Keratinocyte (primary cell): ENCODE data around the gene EYS. TPM values are rescaled to one million over a fixed set of nuclear protein-coding genes. Genes with fewer than 3 reads are reported as not detected.

Experiments
- DNase-seq: peaks from one replicate; pipeline ENCODE4 v3.0.0-alpha.2; 2011; ENCODE audit warnings: low read depth, missing footprints, low spot score
- FAIRE-seq: peaks from 2 replicates; lab custom pipeline; 2011; peaks lifted over from hg19 to GRCh38; lab: Jason Lieb, UNC
- H2AFZ ChIP-seq: 2 replicates; pipeline ENCODE4 v1.6.0; 2012; ENCODE audit warnings: low read length, control low read depth, inconsistent platforms; ENCODE audit not compliant: control insufficient read depth
- H3K27ac ChIP-seq: 2 replicates; pipeline ENCODE4 v1.5.1; 2011; ENCODE audit warnings: low read length; ENCODE audit not compliant: control insufficient read depth, insufficient read depth
- H3K27me3 ChIP-seq: 3 replicates; pipeline ENCODE4 v1.6.0; 2011; ENCODE audit warnings: low read length; ENCODE audit not compliant: control insufficient read depth, insufficient read depth; ENCODE audit errors: extremely low read depth
- H3K36me3 ChIP-seq, 2 experiments: 2 replicates in 1 of 2; 3 replicates in 1 of 2; pipeline ENCODE4 v1.5.1; 2011; ENCODE audit warnings: low read length in 2 of 2, mild to moderate bottlenecking in 1 of 2; ENCODE audit not compliant: control insufficient read depth in 2 of 2, insufficient read depth in 2 of 2; ENCODE audit errors: extremely low read depth in 1 of 2
- H3K4me1 ChIP-seq: 3 replicates; pipeline ENCODE4 v1.5.1; 2011; ENCODE audit warnings: low read length; ENCODE audit not compliant: control insufficient read depth, insufficient read depth; ENCODE audit errors: extremely low read depth
- H3K4me2 ChIP-seq: 3 replicates; pipeline ENCODE4 v1.6.0; 2011; ENCODE audit warnings: low read depth, low read length; ENCODE audit not compliant: control insufficient read depth, insufficient read depth; ENCODE audit errors: extremely low read depth
- H3K4me3 ChIP-seq, 3 experiments: fragments of 200-600 bp in 1 of 3; sonication (generic) in 1 of 3; 2 replicates in 2 of 3; 3 replicates in 1 of 3; pipeline ENCODE4 v1.5.1; 2011 to 2016; ENCODE audit warnings: low read length in 3 of 3, mild to moderate bottlenecking in 3 of 3, control low read depth in 2 of 3, inconsistent platforms in 1 of 3, low read depth in 1 of 3, mixed read lengths in 1 of 3, mixed run types in 1 of 3, moderate library complexity in 1 of 3; ENCODE audit not compliant: control insufficient read depth in 2 of 3, insufficient read depth in 2 of 3; ENCODE audit errors: extremely low read depth in 1 of 3
- H3K79me2 ChIP-seq: 2 replicates; pipeline ENCODE4 v1.6.0; 2012; ENCODE audit warnings: low read length; ENCODE audit not compliant: control insufficient read depth, insufficient read depth
- H3K9ac ChIP-seq: 3 replicates; pipeline ENCODE4 v1.6.0; 2011; ENCODE audit warnings: low read length; ENCODE audit not compliant: control insufficient read depth, insufficient read depth; ENCODE audit errors: extremely low read depth
- H3K9me1 ChIP-seq: 3 replicates; pipeline ENCODE4 v1.6.0; 2011; ENCODE audit warnings: low read length; ENCODE audit not compliant: control insufficient read depth, insufficient read depth; ENCODE audit errors: extremely low read depth
- H3K9me3 ChIP-seq: 2 replicates; pipeline ENCODE4 v1.5.1; 2012; ENCODE audit warnings: low read depth, low read length; ENCODE audit not compliant: control insufficient read depth
- H4K20me1 ChIP-seq: 3 replicates; pipeline ENCODE4 v1.6.0; 2011; ENCODE audit warnings: low read length; ENCODE audit not compliant: control insufficient read depth, insufficient read depth; ENCODE audit errors: extremely low read depth
- CTCF ChIP-seq, 3 experiments: IDR thresholded peaks in 1 of 3; conservative IDR thresholded peaks in 1 of 3; optimal IDR thresholded peaks in 1 of 3; 2 replicates in 2 of 3; 3 replicates in 1 of 3; pipeline versions ENCODE3 to v1.5.1; 2011; ENCODE audit warnings: low read length in 3 of 3, mild to moderate bottlenecking in 3 of 3, moderate library complexity in 2 of 3, control low read depth in 1 of 3, inconsistent platforms in 1 of 3; ENCODE audit not compliant: insufficient read depth in 2 of 3; ENCODE audit errors: extremely low read depth in 1 of 3
- EZH2 ChIP-seq: IDR thresholded peaks from one replicate; pipeline ENCODE4 v1.6.1; 2012; ENCODE audit warnings: inconsistent platforms, mild to moderate bottlenecking, low read length, moderate library complexity
- dilution Hi-C: fragments of 300-500 bp; cut with MboI; formaldehyde crosslinking; loops from one replicate; pipeline ENCODE4 v1.7.0; 2020; ENCODE audit warnings: low sequenced_read_pairs; ENCODE audit not compliant: extremely low pct_ligation_motif_present
- polyA plus RNA-seq, 5 experiments: library from polyadenylated mRNA; depleted of rRNA in 3 of 5; stranded (reverse) in 3 of 5; stranded (forward) in 1 of 5; unstranded in 1 of 5; fragments of >200 nt; gene quantifications; 1 replicate in 1 of 5; 2 replicates in 3 of 5; 3 replicates in 1 of 5; pipeline versions ENCODE4 v1.2.1 to v1.2.3, GENCODE V29; 2011 to 2012; ENCODE audit warnings: missing spikeins in 2 of 5, low read depth in 1 of 5, low replicate concordance in 1 of 5

EYS gene
- polyA plus RNA-seq, 1 donor (not counting 4 experiments of a cell fraction or from before 2014, with no cell fraction given): 0.34 TPM

GRCh38 chr6:65650086-65650485 is 56.9 kb downstream of the EYS start:
- dilution Hi-C loops: no loop called here
- Histone ChIP-seq H3K79me2 (no peaks in the 10 kb centered on the region), H3K27ac (no peak overlapping the region), H3K4me2 (no peak overlapping the region), H2AFZ (no peak overlapping the region), H3K4me3 (no peak overlapping the region), H4K20me1 (no peaks in the 10 kb centered on the region), H3K9me3 (no peaks in the 10 kb centered on the region), H3K36me3 (no peaks in the 10 kb centered on the region), H3K9ac (no peak overlapping the region), H3K4me1 (no peaks in the 10 kb centered on the region), H3K9me1 (no peaks in the 10 kb centered on the region), H3K27me3 (no peaks in the 10 kb centered on the region)
- TF ChIP-seq EZH2 (no peak), CTCF (optimal IDR thresholded peaks at IDR 0.05 in 1 of 3, IDR thresholded peaks at IDR 0.05 in 1 of 3, conservative IDR thresholded peaks at IDR 0.05 in 1 of 3; ENCODE audit: extremely low read depth in 1 of 3, insufficient read depth in 2 of 3, low read length in 3 of 3) (no peak)
- DNase-seq: no peak
- FAIRE-seq: no peak

GRCh38 chr6:65649392-65649791 is 57.6 kb downstream of the EYS start:
- Histone ChIP-seq H4K20me1 (no peaks in the 10 kb centered on the region), H3K79me2 (no peaks in the 10 kb centered on the region), H3K4me2 (no peak overlapping the region), H2AFZ (no peak overlapping the region), H3K4me3 (no peak overlapping the region), H3K27ac (no peak overlapping the region), H3K36me3 (no peaks in the 10 kb centered on the region), H3K4me1 (no peaks in the 10 kb centered on the region), H3K9ac (no peak overlapping the region), H3K9me1 (no peaks in the 10 kb centered on the region), H3K9me3 (no peaks in the 10 kb centered on the region), H3K27me3 (no peaks in the 10 kb centered on the region)
- FAIRE-seq: no peak
- TF ChIP-seq EZH2: no peak
- no peak for TF ChIP-seq CTCF (optimal IDR thresholded peaks at IDR 0.05 in 1 of 3, IDR thresholded peaks at IDR 0.05 in 1 of 3, conservative IDR thresholded peaks at IDR 0.05 in 1 of 3; ENCODE audit: extremely low read depth in 1 of 3, insufficient read depth in 2 of 3, low read length in 3 of 3)
- dilution Hi-C loops: no loop called here
- no peak for DNase-seq
